Memory B cell (primary cell): ENCODE measurements around the gene CSTPP1.
"Not testable (repeated sequence)": the region's sequence is repeated elsewhere in the genome, so short reads cannot be mapped to it uniquely, and the experiment has no call there.

Experiments used
- ATAC-seq: fragments of 150-1000 bp; cut with Tn5 transposase; 2 replicates; pipeline ENCODE4 v1.10.0; 2021; ENCODE audit warnings: low read depth, mild to moderate bottlenecking, moderate library complexity
- DNase-seq, 2 donors: peaks; one replicate each; pipeline ENCODE4 v3.0.0; 2022; ENCODE audit warnings: low spot score in 2 of 2
- H3K27ac Mint-ChIP-seq: one replicate; pipeline ENCODE4 v1.8.0; 2022; ENCODE audit warnings: mild to moderate bottlenecking, moderate library complexity, mixed read lengths
- H3K27me3 Mint-ChIP-seq: one replicate; pipeline ENCODE4 v1.8.0; 2022; ENCODE audit warnings: mixed read lengths
- H3K36me3 Mint-ChIP-seq: one replicate; pipeline ENCODE4 v1.8.0; 2022; ENCODE audit warnings: mild to moderate bottlenecking, mixed read lengths
- H3K4me1 Mint-ChIP-seq: one replicate; pipeline ENCODE4 v1.8.0; 2022; ENCODE audit warnings: mixed read lengths
- H3K4me3 Mint-ChIP-seq: one replicate; pipeline ENCODE4 v1.8.0; 2022; ENCODE audit warnings: mild to moderate bottlenecking, moderate library complexity, mixed read lengths
- H3K9me3 Mint-ChIP-seq: one replicate; pipeline ENCODE4 v1.8.0; 2022; ENCODE audit warnings: mixed read lengths

Gene CSTPP1

DNA sequence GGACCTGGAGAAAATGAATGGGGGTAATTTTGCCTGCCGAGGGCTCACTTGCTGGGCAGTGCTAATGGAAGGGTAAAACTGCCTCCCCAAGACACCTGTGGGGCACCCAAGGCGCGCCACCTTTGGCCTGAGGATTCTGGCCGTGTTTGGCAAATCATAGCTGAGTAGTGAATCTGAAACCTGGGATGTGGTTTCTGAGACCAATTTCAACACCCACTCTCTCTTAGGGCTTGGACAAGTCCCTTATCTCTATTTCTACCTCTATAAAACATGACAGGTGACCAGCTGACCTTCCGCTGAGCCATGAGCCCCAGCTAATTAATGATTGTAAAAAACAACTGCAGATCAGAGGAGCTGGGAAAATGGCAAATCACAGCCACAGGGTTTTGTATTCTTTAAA is 251.2 kb downstream of the CSTPP1 start:
- Mint-ChIP-seq H3K4me3 (no peak overlapping the region), H3K4me1 (peaks cover 5% of the 10 kb centered on the region), H3K36me3 (no peaks in the 10 kb centered on the region), H3K9me3 (no peaks in the 10 kb centered on the region), H3K27me3 (peaks cover 10% of the 10 kb centered on the region), H3K27ac (no peak overlapping the region)
- ATAC-seq = no peak
- DNase-seq = no peak

GRCh38 chr11:47188259-47188658 is 251.7 kb downstream of the CSTPP1 start:
- ATAC-seq (no peak), DNase-seq (no peak)
- H3K4me3 Mint-ChIP-seq = no peak overlapping the region
- peaks cover 5% of the 10 kb centered on the region for H3K4me1 Mint-ChIP-seq
- H3K27me3 Mint-ChIP-seq = peaks cover 11% of the 10 kb centered on the region
- H3K36me3 Mint-ChIP-seq = no peaks in the 10 kb centered on the region
- no peaks in the 10 kb centered on the region for H3K9me3 Mint-ChIP-seq
- no peak overlapping the region for H3K27ac Mint-ChIP-seq

- Mint-ChIP-seq H3K36me3 (no peaks in the 10 kb centered on the region), H3K4me1 (peaks cover 5% of the 10 kb centered on the region), H3K27me3 (peaks cover 6% of the 10 kb centered on the region), H3K4me3 (no peak overlapping the region), H3K27ac (no peak overlapping the region), H3K9me3 (no peaks in the 10 kb centered on the region)
- no peak for ATAC-seq
- no peak for DNase-seq
Observed at GRCh38 chr11:47189100-47189834, 252.7 kb downstream of the CSTPP1 start.

DNA sequence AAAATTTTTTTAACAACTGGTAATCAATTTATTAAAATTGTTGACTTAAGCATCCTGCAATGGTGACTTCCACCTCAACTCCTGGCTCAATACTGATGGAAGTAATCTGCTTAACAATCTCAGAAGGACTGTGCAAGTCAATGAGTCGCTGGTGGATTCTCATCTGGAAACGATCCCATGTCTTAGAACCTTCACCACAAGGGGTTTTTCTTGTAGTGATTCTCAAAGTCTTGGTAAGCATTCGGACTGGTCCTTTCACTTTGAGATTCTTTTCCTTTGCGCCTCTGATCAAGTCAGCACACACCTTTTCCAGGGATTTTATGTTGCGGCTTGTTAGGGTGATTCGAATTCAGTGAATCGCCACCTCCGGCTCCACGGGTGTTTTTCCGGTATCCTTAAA is 254.6 kb downstream of the CSTPP1 start:
- H3K27ac Mint-ChIP-seq, H3K4me3 Mint-ChIP-seq, ATAC-seq, H3K36me3 Mint-ChIP-seq, H3K27me3 Mint-ChIP-seq, H3K9me3 Mint-ChIP-seq, H3K4me1 Mint-ChIP-seq, DNase-seq: not testable (repeated sequence)

GRCh38 chr11:47192111-47192510 is 255.6 kb downstream of the CSTPP1 start:
- DNase-seq (no peak), ATAC-seq (no peak)
- Mint-ChIP-seq H3K9me3 (no peaks in the 10 kb centered on the region), H3K27me3 (peaks cover 9% of the 10 kb centered on the region), H3K27ac (no peak overlapping the region), H3K4me1 (peaks cover under 1% of the 10 kb centered on the region), H3K36me3 (no peaks in the 10 kb centered on the region), H3K4me3 (no peak overlapping the region)

- not testable (repeated sequence) for H3K27ac Mint-ChIP-seq, H3K4me3 Mint-ChIP-seq, H3K36me3 Mint-ChIP-seq, H3K9me3 Mint-ChIP-seq, DNase-seq, ATAC-seq, H3K27me3 Mint-ChIP-seq, H3K4me1 Mint-ChIP-seq
Observed at GRCh38 chr11:47198161-47198560, 261.6 kb downstream of the CSTPP1 start.

DNA sequence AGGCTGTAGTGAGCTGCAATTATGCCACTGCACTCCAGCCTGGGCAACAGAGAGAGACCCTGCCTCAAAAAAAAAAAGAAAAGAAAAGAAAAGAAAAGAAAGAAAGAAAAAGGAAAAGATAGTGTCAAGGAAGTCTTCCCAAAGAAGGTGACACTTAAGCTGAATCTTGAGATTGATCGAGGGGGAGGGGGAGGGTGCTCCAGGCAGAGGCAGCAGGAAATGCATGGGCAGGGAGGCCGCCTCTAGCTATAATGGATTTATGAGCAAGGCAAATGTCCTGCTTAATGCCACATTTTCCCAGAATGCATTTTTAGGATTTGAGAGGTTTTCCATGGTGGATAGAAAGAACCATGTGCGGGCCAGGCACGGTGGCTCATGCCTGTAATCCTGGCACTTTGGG is 264.5 kb downstream of the CSTPP1 start:
- Mint-ChIP-seq H3K27ac (no peak overlapping the region), H3K36me3 (no peaks in the 10 kb centered on the region), H3K9me3 (no peaks in the 10 kb centered on the region), H3K4me1 (no peaks in the 10 kb centered on the region), H3K27me3 (peaks cover 2% of the 10 kb centered on the region), H3K4me3 (no peak overlapping the region)
- ATAC-seq (no peak), DNase-seq (no peak)

DNA sequence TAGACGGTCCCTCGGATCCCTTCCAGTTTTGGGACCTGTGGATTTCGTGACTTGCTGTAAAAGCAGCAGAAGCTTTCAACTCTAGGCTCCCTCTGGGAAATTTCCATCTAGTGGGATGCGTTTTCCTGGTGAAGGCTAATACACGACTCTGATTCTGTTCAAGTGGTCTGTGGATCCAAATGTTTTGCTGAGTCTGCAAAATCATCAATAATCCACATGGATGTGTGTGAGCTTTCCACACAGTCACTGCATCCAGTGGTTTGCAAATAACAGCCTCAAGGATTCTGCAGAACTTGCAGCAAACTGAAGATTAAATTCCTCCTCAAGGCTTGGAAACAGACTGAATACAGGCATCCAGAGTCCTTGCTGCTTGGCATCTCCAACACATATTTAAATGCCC is 266.0 kb downstream of the CSTPP1 start:
- Mint-ChIP-seq H3K4me3 (no peak overlapping the region), H3K36me3 (no peaks in the 10 kb centered on the region), H3K9me3 (no peaks in the 10 kb centered on the region), H3K27me3 (peaks cover 2% of the 10 kb centered on the region), H3K4me1 (peaks cover under 1% of the 10 kb centered on the region), H3K27ac (no peak overlapping the region)
- no peak for ATAC-seq
- no peak for DNase-seq

DNA sequence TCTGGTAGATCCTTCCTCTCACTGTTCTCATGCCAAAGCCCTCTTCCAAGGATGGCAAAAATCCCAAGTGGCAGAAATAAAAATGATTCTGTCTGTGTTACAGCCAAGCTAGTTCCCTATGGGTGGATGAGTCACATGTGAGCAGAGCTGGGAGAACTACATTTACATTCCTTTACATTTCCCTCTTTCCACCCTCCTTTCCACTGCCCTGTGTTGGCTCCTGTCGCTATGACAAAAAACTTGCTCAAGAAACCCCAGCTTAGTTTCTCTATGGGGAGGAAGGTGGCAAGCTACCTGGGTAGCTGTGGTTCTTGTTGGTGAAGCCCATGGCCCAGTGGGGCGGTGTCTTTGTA is 268.1 kb downstream of the CSTPP1 start:
- H3K36me3 Mint-ChIP-seq = no peaks in the 10 kb centered on the region
- H3K27ac Mint-ChIP-seq = no peak overlapping the region
- peaks cover 2% of the 10 kb centered on the region for H3K27me3 Mint-ChIP-seq
- H3K4me1 Mint-ChIP-seq = peaks cover 2% of the 10 kb centered on the region
- no peak overlapping the region for H3K4me3 Mint-ChIP-seq
- no peak for ATAC-seq
- no peaks in the 10 kb centered on the region for H3K9me3 Mint-ChIP-seq
- DNase-seq = no peak

GRCh38 chr11:47206577-47206976 is 270.0 kb downstream of the CSTPP1 start:
- H3K27ac Mint-ChIP-seq, ATAC-seq, DNase-seq, H3K36me3 Mint-ChIP-seq, H3K27me3 Mint-ChIP-seq, H3K9me3 Mint-ChIP-seq, H3K4me1 Mint-ChIP-seq, H3K4me3 Mint-ChIP-seq: not testable (repeated sequence)

- no peaks in the 10 kb centered on the region for H3K9me3 Mint-ChIP-seq
- no peak overlapping the region for H3K4me3 Mint-ChIP-seq
- DNase-seq (no peak), ATAC-seq (no peak)
- H3K27me3 Mint-ChIP-seq = peaks cover 2% of the 10 kb centered on the region
- no peak overlapping the region for H3K27ac Mint-ChIP-seq
- peaks cover 2% of the 10 kb centered on the region for H3K4me1 Mint-ChIP-seq
- H3K36me3 Mint-ChIP-seq = no peaks in the 10 kb centered on the region
Observed at GRCh38 chr11:47207459-47207858, 270.9 kb downstream of the CSTPP1 start.

GRCh38 chr11:47208008-47208552 is 271.5 kb downstream of the CSTPP1 start:
- H3K27ac Mint-ChIP-seq = not testable (repeated sequence)

DNA sequence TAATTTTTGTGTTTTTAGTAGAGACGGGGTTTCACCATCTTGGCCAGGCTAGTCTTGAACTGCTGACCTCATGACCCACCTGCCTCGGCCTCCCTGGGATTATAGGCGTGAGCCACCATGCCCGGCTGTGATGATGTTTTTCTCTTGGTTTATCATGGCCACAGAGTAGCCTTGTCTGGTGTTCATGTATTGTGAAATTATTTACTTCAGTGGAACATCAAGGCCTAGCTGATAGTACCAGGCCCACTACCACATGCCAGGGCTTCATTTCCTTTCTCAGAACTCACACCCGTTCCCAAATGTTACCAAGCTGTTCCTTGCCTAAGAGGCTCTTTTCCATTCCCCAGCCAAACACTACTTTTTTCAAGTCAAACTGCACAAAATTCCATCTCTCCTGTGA is 272.1 kb downstream of the CSTPP1 start:
- H3K4me3 Mint-ChIP-seq = no peak overlapping the region
- H3K27me3 Mint-ChIP-seq = peaks cover 2% of the 10 kb centered on the region
- ATAC-seq = no peak
- DNase-seq = no peak
- H3K27ac Mint-ChIP-seq = no peak overlapping the region
- H3K36me3 Mint-ChIP-seq = no peaks in the 10 kb centered on the region
- H3K9me3 Mint-ChIP-seq = no peaks in the 10 kb centered on the region
- H3K4me1 Mint-ChIP-seq = peaks cover 2% of the 10 kb centered on the region

More at GRCh38 chr11:47208008-47208552, 271.5 kb downstream of the CSTPP1 start:
- not testable (repeated sequence) for H3K4me1 Mint-ChIP-seq, H3K27me3 Mint-ChIP-seq, H3K4me3 Mint-ChIP-seq, H3K9me3 Mint-ChIP-seq, ATAC-seq, H3K36me3 Mint-ChIP-seq, DNase-seq
